B cell (primary cell): ENCODE measurements around the gene SRGAP1. TPM values are rescaled to one million over a fixed set of nuclear protein-coding genes. Genes with fewer than 3 reads are reported as not detected.

ENCODE experiments used
- ATAC-seq: fragments of 200-7000 bp; cut with Tn5 transposase; one replicate; pipeline ENCODE4 v1.10.0; 2021; ENCODE audit warnings: low read depth, mild to moderate bottlenecking, moderate number of reproducible peaks, moderate library complexity
- CTCF ChIA-PET: fragments of 350-600 bp; sonication (Branson Sonifier 250); formaldehyde crosslinking; loops from one replicate; lab custom pipeline; 2021; ENCODE audit warnings: antibody characterized with exemption, inconsistent platforms; lab: Charles Lee
- POLR2A ChIA-PET: fragments of 350-600 bp; sonication (Branson Sonifier 250); formaldehyde crosslinking; loops from one replicate; lab custom pipeline; 2021; ENCODE audit warnings: antibody characterized with exemption; lab: Charles Lee
- DNase-seq: peaks from one replicate; pipeline ENCODE4 v3.0.0; 2013
- H2AFZ ChIP-seq: 2 replicates; pipeline ENCODE4 v1.6.1; 2012; ENCODE audit warnings: mild to moderate bottlenecking, low read depth, low read length; ENCODE audit not compliant: insufficient read depth, poor library complexity, severe bottlenecking
- H3K27ac ChIP-seq, 2 donors: 1 replicate in 1 of 2; 2 replicates in 1 of 2; pipeline ENCODE4 v1.5.1; 2012 to 2013; ENCODE audit warnings: low read length in 2 of 2, mild to moderate bottlenecking in 2 of 2, moderate library complexity in 1 of 2
- H3K27me3 ChIP-seq, 4 experiments: fragments of 200-600 bp in 1 of 4; sonication (generic) in 1 of 4; replicated peaks in 1 of 4; 1 replicate in 2 of 4; 2 replicates in 2 of 4; pipeline versions ENCODE4 v1.6.1 to v1.7.0; 2013 to 2016; ENCODE audit warnings: low read length in 3 of 4, mild to moderate bottlenecking in 2 of 4, mixed read lengths in 1 of 4, moderate library complexity in 1 of 4; ENCODE audit not compliant: insufficient read depth in 4 of 4, control insufficient read depth in 3 of 4; ENCODE audit errors: control extremely low read depth in 1 of 4
- H3K36me3 ChIP-seq, 2 experiments: replicated peaks in 1 of 2; 1 replicate in 1 of 2; 2 replicates in 1 of 2; pipeline versions ENCODE4 v1.6.1 to v1.7.1; 2013; ENCODE audit warnings: low read length in 1 of 2; ENCODE audit not compliant: insufficient read depth in 2 of 2, control insufficient read depth in 1 of 2; ENCODE audit errors: control extremely low read depth in 1 of 2, extremely low read depth in 1 of 2
- H3K4me1 ChIP-seq, 2 donors: fragments of 200-600 bp in 1 of 2; sonication (generic) in 1 of 2; 1 replicate in 1 of 2; 2 replicates in 1 of 2; pipeline versions ENCODE4 v1.5.1 to v1.6.1; 2013 to 2017; ENCODE audit warnings: low read length in 2 of 2; ENCODE audit not compliant: control insufficient read depth in 2 of 2, insufficient read depth in 2 of 2
- H3K4me2 ChIP-seq: replicated peaks from 2 replicates; pipeline ENCODE3; 2012; ENCODE audit warnings: mild to moderate bottlenecking, low read depth, low read length; ENCODE audit not compliant: poor library complexity, severe bottlenecking
- H3K4me3 ChIP-seq, 5 experiments: fragments of 200-600 bp in 1 of 5; sonication (generic) in 1 of 5; 1 replicate in 3 of 5; 2 replicates in 2 of 5; pipeline versions ENCODE4 v1.5.1 to v1.7.0; 2011 to 2016; ENCODE audit warnings: low read length in 4 of 5, mild to moderate bottlenecking in 4 of 5, low read depth in 2 of 5, control low read depth in 1 of 5, moderate library complexity in 1 of 5; ENCODE audit not compliant: insufficient read depth in 1 of 5; ENCODE audit errors: control extremely low read depth in 1 of 5, extremely low read depth in 1 of 5
- H3K79me2 ChIP-seq: fragments of 200-600 bp; sonication (generic); one replicate; pipeline ENCODE4 v1.6.0; 2016; ENCODE audit warnings: low read length; ENCODE audit not compliant: control insufficient read depth, insufficient read depth
- H3K9ac ChIP-seq: fragments of 200-600 bp; sonication (generic); 2 replicates; pipeline ENCODE4 v1.6.1; 2017; ENCODE audit warnings: mild to moderate bottlenecking, low read length, moderate library complexity
- H3K9me3 ChIP-seq, 3 donors: one replicate each; pipeline versions ENCODE4 v1.6.1 to v1.7.1; 2013; ENCODE audit warnings: low read length in 2 of 3; ENCODE audit not compliant: control insufficient read depth in 2 of 3, insufficient read depth in 1 of 3; ENCODE audit errors: control extremely low read depth in 1 of 3
- H4K20me1 ChIP-seq: 2 replicates; pipeline ENCODE4 v1.6.0; 2012; ENCODE audit warnings: mild to moderate bottlenecking, low read length; ENCODE audit not compliant: insufficient read depth, control insufficient read depth, poor library complexity, severe bottlenecking
- H3K27ac Mint-ChIP-seq: one replicate; pipeline ENCODE4 v1.8.0; 2021; ENCODE audit warnings: mixed read lengths
- H3K27me3 Mint-ChIP-seq: one replicate; pipeline ENCODE4 v1.8.0; 2021; ENCODE audit warnings: mixed read lengths
- H3K4me1 Mint-ChIP-seq: one replicate; pipeline ENCODE4 v1.8.0; 2021; ENCODE audit warnings: mixed read lengths
- H3K4me3 Mint-ChIP-seq: one replicate; pipeline ENCODE4 v1.8.0; 2021; ENCODE audit warnings: mixed read lengths
- H3K9me3 Mint-ChIP-seq: one replicate; pipeline ENCODE4 v1.8.0; 2022; ENCODE audit warnings: mixed read lengths; ENCODE audit not compliant: insufficient read depth
- CTCF ChIP-seq: fragments of 200-600 bp; IDR thresholded peaks from one replicate; pipeline ENCODE4 v1.8.0; 2022; ENCODE audit warnings: antibody characterized with exemption, mild to moderate bottlenecking
- EZH2 ChIP-seq: IDR thresholded peaks from 2 replicates; pipeline ENCODE4 v1.6.1; 2012; ENCODE audit warnings: borderline replicate concordance, low read depth, mild to moderate bottlenecking, moderate library complexity, low read length; ENCODE audit not compliant: insufficient read depth, poor library complexity, severe bottlenecking
- WGBS: methylation state at CpG from one replicate; pipeline ENCODE4 v1.1.5; 2013; ENCODE audit warnings: missing lambda C conversion rate; ENCODE audit not compliant: insufficient coverage; 5-methylcytosine and 5-hydroxymethylcytosine counted together
- intact Hi-C: fragments of 100-400 bp; cut with micrococcal nuclease; formaldehyde crosslinking; loops from one replicate; pipeline ENCODE4 v1.10.0; 2022
- polyA plus RNA-seq: library from polyadenylated mRNA; depleted of rRNA; stranded (reverse); fragments of >200 nt; gene quantifications from 2 replicates; pipeline ENCODE4 v1.2.3, GENCODE V29; 2012
- total RNA-seq, 2 donors: library from RNA; stranded (reverse); fragments of 120-200 nt in 1 of 2; gene quantifications; 1 replicate in 1 of 2; 2 replicates in 1 of 2; pipeline versions ENCODE4 v1.2.3 to v1.2.4, GENCODE V29; 2013 to 2022

The SRGAP1 gene
- total and polyA plus RNA-seq, 2 donors (not counting 1 experiment from before 2014, with no cell fraction given): under 0.01 to 0.22 TPM

GRCh38 chr12:64190140-64190539 lies 345.6 kb downstream of the SRGAP1 start:
- Mint-ChIP-seq H3K9me3 (no peaks in the 10 kb centered on the region), H3K27ac (no peak overlapping the region), H3K27me3 (no peaks in the 10 kb centered on the region), H3K4me1 (no peaks in the 10 kb centered on the region), H3K4me3 (no peak overlapping the region)
- Histone ChIP-seq H3K27me3 (no peaks in the 10 kb centered on the region), H3K9ac (no peak overlapping the region), H3K4me3 (no peak overlapping the region), H4K20me1 (no peaks in the 10 kb centered on the region), H2AFZ (no peak overlapping the region), H3K79me2 (no peaks in the 10 kb centered on the region), H3K36me3 (peaks cover 10 to 23% of the 10 kb centered on the region in 2 experiments), H3K9me3 (no peaks in the 10 kb centered on the region), H3K4me1 (no peaks in the 10 kb centered on the region), H3K27ac (no peak overlapping the region), H3K4me2 (no peak overlapping the region)
- TF ChIP-seq EZH2 (no peak), CTCF (no peak)
- intact Hi-C loops: no loop called here
- DNase-seq: no peak
- POLR2A ChIA-PET: no interaction called here
- ATAC-seq: no peak
- CTCF ChIA-PET: no interaction called here

GRCh38 chr12:64192644-64193444 lies 348.3 kb downstream of the SRGAP1 start:
- H2AFZ ChIP-seq: no peak overlapping the region
- no peak overlapping the region for H3K4me3 Mint-ChIP-seq
- ChIA-PET POLR2A (no interaction called here), CTCF (no interaction called here)
- no peaks in the 10 kb centered on the region for H3K27me3 ChIP-seq
- intact Hi-C loops: no loop called here
- H3K4me3 ChIP-seq: no peak overlapping the region
- ATAC-seq (no peak), DNase-seq (no peak)
- H3K36me3 ChIP-seq: peaks cover 10 to 25% of the 10 kb centered on the region in 2 experiments
- no peaks in the 10 kb centered on the region for H3K79me2 ChIP-seq
- no peaks in the 10 kb centered on the region for H3K4me1 ChIP-seq
- H3K27ac Mint-ChIP-seq: no peak overlapping the region
- H3K9me3 Mint-ChIP-seq: no peaks in the 10 kb centered on the region
- no peak overlapping the region for H3K27ac ChIP-seq
- no peak overlapping the region for H3K4me2 ChIP-seq
- no peaks in the 10 kb centered on the region for H4K20me1 ChIP-seq
- no peaks in the 10 kb centered on the region for H3K9me3 ChIP-seq
- no peaks in the 10 kb centered on the region for H3K4me1 Mint-ChIP-seq
- TF ChIP-seq CTCF: no peak
- H3K27me3 Mint-ChIP-seq: no peaks in the 10 kb centered on the region
- 100% methylated on average over 1 of the region's 7 CpGs for WGBS
- no peak overlapping the region for H3K9ac ChIP-seq
